Loucy (cell line): ENCODE data around the gene KRT39.

Source experiments
- EZH2phosphoT487 ChIP-seq: fragments of 200-600 bp; IDR thresholded peaks from 2 replicates; pipeline ENCODE4 v1.6.1; 2018; ENCODE audit warnings: antibody characterized with exemption, mild to moderate bottlenecking, moderate library complexity, borderline replicate concordance
- TF ChIP-seq, protein P1 (sequence below): fragments of 200-600 bp; sonication (generic); conservative IDR thresholded peaks from 2 replicates; pipeline ENCODE4 v1.5.1; 2014; ENCODE audit warnings: mild to moderate bottlenecking, antibody characterized with exemption, low read length

DNA sequence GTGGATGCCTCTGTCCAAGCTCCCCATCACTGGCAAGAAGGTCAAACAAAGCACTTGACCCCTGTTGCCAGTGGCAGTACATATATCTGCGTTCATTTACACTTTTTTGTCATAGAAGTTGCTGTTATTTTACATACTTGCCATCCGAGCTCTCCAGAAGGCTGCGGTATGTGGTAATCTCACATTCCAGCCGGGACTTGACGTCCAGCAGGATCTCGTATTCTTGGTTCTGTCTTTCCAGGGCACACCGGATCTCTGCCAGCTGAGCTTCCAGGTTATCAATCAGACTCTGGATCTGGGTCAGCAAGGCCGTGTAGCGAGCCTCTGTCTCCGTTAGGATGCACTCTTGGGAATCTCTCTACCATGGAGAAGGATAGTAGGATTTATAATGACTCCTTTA is 6.6 kb downstream of the KRT39 start:
- TF ChIP-seq, protein P1, sequence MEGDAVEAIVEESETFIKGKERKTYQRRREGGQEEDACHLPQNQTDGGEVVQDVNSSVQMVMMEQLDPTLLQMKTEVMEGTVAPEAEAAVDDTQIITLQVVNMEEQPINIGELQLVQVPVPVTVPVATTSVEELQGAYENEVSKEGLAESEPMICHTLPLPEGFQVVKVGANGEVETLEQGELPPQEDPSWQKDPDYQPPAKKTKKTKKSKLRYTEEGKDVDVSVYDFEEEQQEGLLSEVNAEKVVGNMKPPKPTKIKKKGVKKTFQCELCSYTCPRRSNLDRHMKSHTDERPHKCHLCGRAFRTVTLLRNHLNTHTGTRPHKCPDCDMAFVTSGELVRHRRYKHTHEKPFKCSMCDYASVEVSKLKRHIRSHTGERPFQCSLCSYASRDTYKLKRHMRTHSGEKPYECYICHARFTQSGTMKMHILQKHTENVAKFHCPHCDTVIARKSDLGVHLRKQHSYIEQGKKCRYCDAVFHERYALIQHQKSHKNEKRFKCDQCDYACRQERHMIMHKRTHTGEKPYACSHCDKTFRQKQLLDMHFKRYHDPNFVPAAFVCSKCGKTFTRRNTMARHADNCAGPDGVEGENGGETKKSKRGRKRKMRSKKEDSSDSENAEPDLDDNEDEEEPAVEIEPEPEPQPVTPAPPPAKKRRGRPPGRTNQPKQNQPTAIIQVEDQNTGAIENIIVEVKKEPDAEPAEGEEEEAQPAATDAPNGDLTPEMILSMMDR: no peak
- TF ChIP-seq EZH2phosphoT487: no peak
